ENCODE data around the gene CLK4. TPM values are rescaled to one million over a fixed set of nuclear protein-coding genes. Genes with fewer than 3 reads are reported as not detected.
A peak's percentile ranks its signal among the peaks of the same experiment; 100 is the strongest.
"Not testable (repeated sequence)": the region's sequence is repeated elsewhere in the genome, so short reads cannot be mapped to it uniquely, and the experiment has no call there.

CLK4 gene
- total RNA-seq, 1 donor from 2014 or later: 19.9 TPM

DNA sequence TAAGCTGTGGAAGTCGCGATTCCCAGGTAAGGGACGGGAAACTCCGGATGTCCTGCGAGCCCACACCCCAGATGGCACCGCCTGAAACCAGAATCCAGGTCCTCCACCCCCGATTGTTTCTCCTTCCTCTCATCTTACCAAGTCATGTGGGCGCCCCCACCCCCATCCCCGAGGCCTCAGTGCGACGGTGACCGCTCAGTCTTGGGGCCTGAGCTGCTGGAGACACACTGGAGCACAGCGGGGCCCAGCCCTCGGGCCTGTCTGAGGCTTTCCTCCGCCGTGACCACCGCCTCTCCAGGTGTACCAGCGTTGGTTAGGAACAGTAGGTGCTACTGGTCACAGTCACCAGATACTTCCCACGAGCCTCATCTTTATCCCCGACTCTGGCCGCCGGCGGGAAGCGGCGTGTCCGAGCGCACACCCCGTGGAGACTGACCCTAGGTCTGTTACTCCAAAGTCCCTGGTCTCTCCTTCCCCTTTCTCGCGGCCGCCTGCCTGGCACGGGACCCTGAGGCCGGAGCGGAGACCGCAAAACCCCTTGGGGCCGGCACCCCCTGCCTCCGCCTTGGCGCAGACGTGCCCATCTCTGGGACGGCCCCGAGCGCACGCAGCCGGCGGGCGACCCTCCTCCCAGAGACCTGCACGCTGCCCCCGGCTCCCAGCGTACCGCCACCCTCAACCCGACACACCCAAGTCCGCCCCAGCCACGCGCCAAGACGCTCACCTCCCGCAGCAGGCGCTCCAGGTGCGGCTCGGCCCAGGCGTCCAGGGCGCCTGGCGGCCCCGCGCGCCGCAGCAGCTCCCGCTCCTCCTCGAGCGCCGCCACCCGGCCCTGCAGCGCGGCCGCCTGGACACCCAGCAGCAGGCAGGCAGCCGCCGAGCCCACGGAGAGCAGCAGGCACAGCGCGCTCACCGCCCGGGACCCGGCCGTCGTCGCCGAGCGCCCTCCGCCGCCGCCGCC lies 37.4 kb downstream of the CLK4 start:
- peak overlapping the region; percentile 92 for H3K4me3 Mint-ChIP-seq (ENCODE audit: unreplicated experiment)

DNA sequence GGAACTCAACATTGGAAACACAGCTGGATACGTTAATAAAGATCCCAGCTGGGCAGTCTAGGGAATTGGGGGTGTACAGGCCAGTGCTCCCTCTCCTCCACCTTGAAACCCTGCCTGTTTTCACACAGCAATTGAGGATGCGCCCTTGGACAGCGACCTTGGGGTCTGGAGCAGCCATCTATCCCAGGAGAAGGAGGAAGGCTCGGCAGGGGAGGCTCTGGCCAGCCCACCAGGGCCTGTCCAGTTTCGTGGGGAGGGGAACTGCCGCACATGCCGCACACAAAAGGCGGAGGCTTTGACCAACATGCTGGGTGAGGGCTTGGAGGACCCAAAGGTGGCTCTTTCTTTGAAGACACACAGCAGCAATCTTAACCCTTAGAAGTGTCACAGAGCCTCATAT lies 38.1 kb downstream of the CLK4 start:
- TF ChIP-seq, protein P1, sequence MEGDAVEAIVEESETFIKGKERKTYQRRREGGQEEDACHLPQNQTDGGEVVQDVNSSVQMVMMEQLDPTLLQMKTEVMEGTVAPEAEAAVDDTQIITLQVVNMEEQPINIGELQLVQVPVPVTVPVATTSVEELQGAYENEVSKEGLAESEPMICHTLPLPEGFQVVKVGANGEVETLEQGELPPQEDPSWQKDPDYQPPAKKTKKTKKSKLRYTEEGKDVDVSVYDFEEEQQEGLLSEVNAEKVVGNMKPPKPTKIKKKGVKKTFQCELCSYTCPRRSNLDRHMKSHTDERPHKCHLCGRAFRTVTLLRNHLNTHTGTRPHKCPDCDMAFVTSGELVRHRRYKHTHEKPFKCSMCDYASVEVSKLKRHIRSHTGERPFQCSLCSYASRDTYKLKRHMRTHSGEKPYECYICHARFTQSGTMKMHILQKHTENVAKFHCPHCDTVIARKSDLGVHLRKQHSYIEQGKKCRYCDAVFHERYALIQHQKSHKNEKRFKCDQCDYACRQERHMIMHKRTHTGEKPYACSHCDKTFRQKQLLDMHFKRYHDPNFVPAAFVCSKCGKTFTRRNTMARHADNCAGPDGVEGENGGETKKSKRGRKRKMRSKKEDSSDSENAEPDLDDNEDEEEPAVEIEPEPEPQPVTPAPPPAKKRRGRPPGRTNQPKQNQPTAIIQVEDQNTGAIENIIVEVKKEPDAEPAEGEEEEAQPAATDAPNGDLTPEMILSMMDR (IDR thresholded peaks at IDR 0.05; ENCODE audit: unreplicated experiment): no peak
- H3K4me3 Mint-ChIP-seq (ENCODE audit: unreplicated experiment): peak overlapping the region; percentile 92

More for the DNA sequence above, 37.4 kb downstream of the CLK4 start:
- H3K36me3 Mint-ChIP-seq (ENCODE audit: low read depth, unreplicated experiment): peaks cover 18% of the 10 kb centered on the region
- no peak overlapping the region for H3K27ac Mint-ChIP-seq (ENCODE audit: unreplicated experiment)
- peaks cover 21% of the 10 kb centered on the region for H3K27me3 Mint-ChIP-seq (ENCODE audit: unreplicated experiment)
- H3K4me1 Mint-ChIP-seq (ENCODE audit: unreplicated experiment): peaks cover 41% of the 10 kb centered on the region
- H3K9me3 Mint-ChIP-seq (ENCODE audit: unreplicated experiment): no peaks in the 10 kb centered on the region
- DNase-seq (ENCODE audit: low spot score): peak; percentile 68
- TF ChIP-seq, protein P1 (IDR thresholded peaks at IDR 0.05; ENCODE audit: unreplicated experiment): no peak

DNA sequence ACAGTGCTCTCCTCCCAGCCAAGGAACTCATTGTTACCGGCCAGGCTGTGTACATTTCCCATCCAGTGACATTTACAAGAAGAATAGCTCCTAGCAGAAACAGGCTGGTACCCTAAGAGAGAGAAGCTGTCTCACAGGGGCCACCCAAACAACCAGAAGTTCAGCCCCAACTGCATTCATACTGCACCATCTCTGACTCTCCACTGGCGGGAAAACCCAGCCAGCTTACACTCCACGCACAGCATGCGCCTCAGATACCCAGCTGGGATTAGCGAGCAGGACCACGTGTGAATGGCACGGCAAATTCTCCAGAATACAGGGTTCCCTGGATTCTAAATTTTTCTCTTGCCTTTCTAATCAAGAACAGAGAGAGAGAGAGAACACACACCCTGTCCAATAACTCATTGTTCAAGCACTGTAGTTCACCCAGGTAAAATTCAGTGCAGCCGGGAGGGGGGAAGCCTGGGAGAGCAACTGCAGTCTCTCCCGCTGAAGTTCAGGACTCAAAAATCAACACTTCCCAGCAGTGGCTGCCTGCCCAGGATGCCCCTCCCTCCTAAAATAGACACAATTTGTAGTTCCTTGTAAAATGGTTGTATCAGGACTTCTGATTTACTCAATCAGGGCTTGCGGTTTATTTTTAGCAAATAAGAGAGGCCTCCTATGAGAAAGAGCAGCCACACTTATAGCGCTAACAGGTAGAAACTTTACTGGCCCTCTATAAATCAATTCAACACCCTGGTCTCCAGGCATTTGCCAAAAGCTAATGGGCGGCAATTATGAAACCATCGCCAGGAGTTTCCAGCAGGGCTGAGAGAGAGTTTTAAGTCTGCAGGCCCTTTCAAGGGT lies 38.9 kb downstream of the CLK4 start:
- Mint-ChIP-seq H3K9me3 (ENCODE audit: unreplicated experiment) (no peaks in the 10 kb centered on the region), H3K4me3 (ENCODE audit: unreplicated experiment) (peak overlapping the region; percentile 92), H3K36me3 (ENCODE audit: low read depth, unreplicated experiment) (peaks cover 11% of the 10 kb centered on the region), H3K4me1 (ENCODE audit: unreplicated experiment) (peaks cover 41% of the 10 kb centered on the region), H3K27ac (ENCODE audit: unreplicated experiment) (no peak overlapping the region), H3K27me3 (ENCODE audit: unreplicated experiment) (peaks cover 25% of the 10 kb centered on the region)
- TF ChIP-seq, protein P1 (IDR thresholded peaks at IDR 0.05; ENCODE audit: unreplicated experiment): no peak
- no peak for DNase-seq (ENCODE audit: low spot score)

More for the DNA sequence above, 38.1 kb downstream of the CLK4 start:
- Mint-ChIP-seq H3K27ac (ENCODE audit: unreplicated experiment) (no peak overlapping the region), H3K36me3 (ENCODE audit: low read depth, unreplicated experiment) (peaks cover 11% of the 10 kb centered on the region), H3K9me3 (ENCODE audit: unreplicated experiment) (no peaks in the 10 kb centered on the region), H3K4me1 (ENCODE audit: unreplicated experiment) (peaks cover 41% of the 10 kb centered on the region), H3K27me3 (ENCODE audit: unreplicated experiment) (peaks cover 21% of the 10 kb centered on the region)
- DNase-seq (ENCODE audit: low spot score): no peak

DNA sequence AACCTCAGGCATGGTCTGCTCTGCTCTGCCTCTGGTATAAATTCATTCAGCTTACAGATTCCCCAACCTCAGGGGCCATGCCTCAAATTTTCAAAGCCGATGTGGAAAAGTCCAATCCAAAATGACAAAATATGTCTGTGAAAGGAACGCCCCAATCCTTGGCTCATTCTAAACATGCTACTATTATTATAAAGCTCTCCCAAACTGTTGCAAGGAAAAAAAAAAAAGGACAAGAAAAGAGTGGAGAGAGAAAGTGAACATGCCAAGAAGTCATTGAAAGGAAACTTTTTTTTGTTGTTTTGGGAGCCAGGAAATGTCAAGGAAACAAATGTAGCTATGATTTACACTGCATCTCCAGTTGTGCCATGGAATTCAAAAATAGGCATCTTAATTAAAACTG lies 40.5 kb downstream of the CLK4 start:
- DNase-seq (ENCODE audit: low spot score): no peak
- Mint-ChIP-seq H3K27ac (ENCODE audit: unreplicated experiment) (no peak overlapping the region), H3K4me1 (ENCODE audit: unreplicated experiment) (peaks cover 36% of the 10 kb centered on the region), H3K4me3 (ENCODE audit: unreplicated experiment) (no peak overlapping the region), H3K9me3 (ENCODE audit: unreplicated experiment) (no peaks in the 10 kb centered on the region), H3K36me3 (ENCODE audit: low read depth, unreplicated experiment) (peaks cover 11% of the 10 kb centered on the region), H3K27me3 (ENCODE audit: unreplicated experiment) (peaks cover 31% of the 10 kb centered on the region)
- TF ChIP-seq, protein P1 (IDR thresholded peaks at IDR 0.05; ENCODE audit: unreplicated experiment): no peak

DNA sequence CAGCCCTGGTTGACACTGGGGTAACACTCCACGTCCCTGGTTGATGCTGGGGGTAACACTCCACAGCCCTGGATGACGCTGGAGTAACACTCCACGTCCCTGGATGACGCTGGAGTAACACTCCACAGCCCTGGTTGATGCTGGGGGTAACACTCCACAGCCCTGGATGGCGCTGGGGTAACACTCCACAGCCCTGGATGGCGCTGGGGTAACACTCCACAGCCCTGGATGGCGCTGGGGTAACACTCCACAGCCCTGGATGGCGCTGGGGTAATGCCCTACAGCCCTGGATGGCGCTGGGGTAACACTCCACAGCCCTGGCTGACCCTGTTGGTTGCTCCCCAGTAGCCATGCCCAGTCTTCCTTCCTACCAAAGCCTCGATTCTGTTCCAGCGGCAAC lies 41.4 kb downstream of the CLK4 start:
- H3K9me3 Mint-ChIP-seq (ENCODE audit: unreplicated experiment); H3K4me3 Mint-ChIP-seq (ENCODE audit: unreplicated experiment); H3K36me3 Mint-ChIP-seq (ENCODE audit: low read depth, unreplicated experiment); H3K27ac Mint-ChIP-seq (ENCODE audit: unreplicated experiment): not testable (repeated sequence)
- Mint-ChIP-seq H3K27me3 (ENCODE audit: unreplicated experiment) (peaks cover 24% of the 10 kb centered on the region), H3K4me1 (ENCODE audit: unreplicated experiment) (peaks cover 27% of the 10 kb centered on the region)
- DNase-seq (ENCODE audit: low spot score): peak; percentile 33

Data from endothelial cell (in vitro differentiated cells).